K562 (cell line): ENCODE measurements around the gene ZEB2. TPM values are rescaled to one million over a fixed set of nuclear protein-coding genes. Genes with fewer than 3 reads are reported as not detected.

Experiments used
- ATAC-seq: fragments of 200-7000 bp; cut with Tn5 transposase; 3 replicates; pipeline ENCODE4 v1.9.1; 2020; ENCODE audit warnings: moderate library complexity
- BruUV-seq: library from RNA; stranded (reverse); fragments of 400-500 nt; replicated peaks from 2 replicates; lab custom pipeline; 2021; lab: Mats Ljungman, UMichigan
- CTCF ChIA-PET: fragments of 300-600 bp; formaldehyde crosslinking; extraction: SDS; loops from one replicate; lab custom pipeline; 2021; ENCODE audit warnings: low intra/inter-chr PET ratio; lab: Yijun Ruan, JAX
- POLR2A ChIA-PET: fragments of 300-600, 350-650 bp; sonication (Branson Sonifier 250); formaldehyde crosslinking; extraction: SDS; loops from one replicate; lab custom pipeline; 2021; ENCODE audit warnings: antibody characterized with exemption, inconsistent platforms; lab: Yijun Ruan, JAX
- DNase-seq, 4 experiments: peaks; one replicate each; pipeline versions ENCODE4 v3.0.0 to v3.0.0-alpha.2; 2011 to 2018; ENCODE audit warnings: low spot score in 3 of 4, mixed read lengths in 3 of 4; ENCODE audit errors: extremely low read depth in 1 of 4
- FAIRE-seq: peaks from 2 replicates; lab custom pipeline; 2011; peaks lifted over from hg19 to GRCh38; lab: Jason Lieb, UNC
- H2AFZ ChIP-seq: 2 replicates; pipeline ENCODE4 v1.6.0; 2011; ENCODE audit warnings: low read depth, low read length, control low read depth, inconsistent platforms
- H3K27ac ChIP-seq: fragments of 200-600 bp; 3 replicates; pipeline ENCODE4 v1.8.0; 2011; ENCODE audit warnings: low read depth, mild to moderate bottlenecking, control low read depth, inconsistent platforms, low read length, moderate library complexity, mixed read lengths; ENCODE audit errors: extremely low read depth
- H3K27me3 ChIP-seq, 2 experiments: fragments of 300-600 bp in 1 of 2; 2 replicates in 1 of 2; 3 replicates in 1 of 2; pipeline versions ENCODE4 v1.6.0 to v1.8.0; 2011; ENCODE audit warnings: inconsistent platforms in 2 of 2, low read length in 2 of 2, mild to moderate bottlenecking in 1 of 2, mixed read lengths in 1 of 2, moderate library complexity in 1 of 2; ENCODE audit not compliant: control insufficient read depth in 2 of 2, insufficient read depth in 2 of 2
- H3K36me3 ChIP-seq: fragments of 300-600 bp; 3 replicates; pipeline ENCODE4 v1.8.0; 2011; ENCODE audit warnings: mild to moderate bottlenecking, low read length, inconsistent platforms; ENCODE audit not compliant: control insufficient read depth, insufficient read depth
- H3K4me1 ChIP-seq, 2 experiments: fragments of 200-600 bp in 1 of 2; replicated peaks in 1 of 2; 2 replicates in 1 of 2; 3 replicates in 1 of 2; pipeline versions ENCODE4 v1.5.1 to v1.8.0; 2011; ENCODE audit warnings: inconsistent platforms in 2 of 2, low read length in 2 of 2, mild to moderate bottlenecking in 1 of 2, mixed read lengths in 1 of 2, moderate library complexity in 1 of 2; ENCODE audit not compliant: control insufficient read depth in 2 of 2, insufficient read depth in 2 of 2
- H3K4me2 ChIP-seq: 2 replicates; pipeline ENCODE4 v1.6.1; 2011; ENCODE audit warnings: low read length, control low read depth, inconsistent platforms, mixed read lengths; ENCODE audit not compliant: insufficient read depth
- H3K4me3 ChIP-seq: fragments of 200-600 bp; sonication (generic), shearing (Covaris generic); 2 replicates; pipeline ENCODE4 v1.5.1; 2016; ENCODE audit warnings: control low read depth, inconsistent platforms
- H3K79me2 ChIP-seq: fragments of 200-600 bp; 3 replicates; pipeline ENCODE4 v1.8.0; 2011; ENCODE audit warnings: low read length, inconsistent platforms; ENCODE audit not compliant: control insufficient read depth, insufficient read depth
- H3K9ac ChIP-seq, 2 experiments: 2 replicates each; pipeline versions ENCODE4 v1.6.0 to v1.6.1; 2011; ENCODE audit warnings: low read depth in 2 of 2, low read length in 2 of 2, control low read depth in 1 of 2, inconsistent platforms in 1 of 2, mild to moderate bottlenecking in 1 of 2, mixed read lengths in 1 of 2; ENCODE audit not compliant: insufficient read depth in 1 of 2
- H3K9me1 ChIP-seq: one replicate; pipeline ENCODE4 v1.6.0; 2011; ENCODE audit warnings: inconsistent platforms, mild to moderate bottlenecking, low read length, moderate library complexity; ENCODE audit not compliant: control insufficient read depth, insufficient read depth
- H3K9me3 ChIP-seq: replicated peaks from 2 replicates; pipeline ENCODE4 v1.5.1; 2011; ENCODE audit warnings: low read depth, low read length, inconsistent platforms; ENCODE audit not compliant: control insufficient read depth, insufficient read depth
- H4K20me1 ChIP-seq: replicated peaks from 2 replicates; pipeline ENCODE4 v1.6.1; 2011; ENCODE audit warnings: low read length, inconsistent platforms, mixed read lengths; ENCODE audit not compliant: control insufficient read depth, insufficient read depth
- WGBS: fragments of 100-300 bp; shearing (Covaris generic); methylation state at CpG from one replicate; pipeline ENCODE4 v1.1.6; 2016; ENCODE audit warnings: low coverage, mixed read lengths; ENCODE audit not compliant: insufficient coverage; ENCODE audit errors: missing lambda C conversion rate; 5-methylcytosine and 5-hydroxymethylcytosine counted together
- in situ Hi-C: fragments of 300-500 bp; cut with MboI; formaldehyde crosslinking; loops from 4 replicates; pipeline ENCODE4 v1.15.0; 2018; ENCODE audit warnings: inconsistent platforms, mixed read lengths
- intact Hi-C: fragments of 100-400 bp; cut with micrococcal nuclease; formaldehyde crosslinking; loops from 2 replicates; pipeline ENCODE4 v1.14.2; 2022
- polyA plus RNA-seq, 8 experiments: library from polyadenylated mRNA; depleted of rRNA in 4 of 8; stranded (reverse) in 5 of 8; unstranded in 3 of 8; fragments of >200 nt; fragmentation: Nextera tagmentation in 2 of 8; fragmentation: Illumina TruSeq in 1 of 8; extraction: Ambion mirVana in 2 of 8; extraction: Trizol in 1 of 8; gene quantifications; 2 replicates each; pipeline versions ENCODE4 v1.2.1 to v1.2.3, GENCODE V29; 2011 to 2014; ENCODE audit warnings: inconsistent platforms in 1 of 8, missing spikeins in 1 of 8
- total RNA-seq, 7 experiments: library from RNA; depleted of rRNA in 6 of 7; stranded (reverse); fragments of >200 nt in 6 of 7; fragmentation: Illumina TruSeq in 2 of 7; extraction: Trizol in 2 of 7; gene quantifications; 2 replicates each; pipeline versions ENCODE4 v1.2.1 to v1.2.3, GENCODE V29; 2011 to 2021; ENCODE audit warnings: low replicate concordance in 1 of 7
- TF ChIP-seq, protein P1 (sequence below): sonication (generic); formaldehyde crosslinking; IDR thresholded peaks from 2 replicates; pipeline ENCODE4 v1.5.0; 2020; ENCODE audit warnings: missing genetic modification reagents

Gene ZEB2
- total and polyA plus RNA-seq, 9 of the 15 experiments (the other 6 are each of a cell fraction or from before 2014, with no cell fraction given) = 15.1 to 113 (median 72.3) TPM

DNA sequence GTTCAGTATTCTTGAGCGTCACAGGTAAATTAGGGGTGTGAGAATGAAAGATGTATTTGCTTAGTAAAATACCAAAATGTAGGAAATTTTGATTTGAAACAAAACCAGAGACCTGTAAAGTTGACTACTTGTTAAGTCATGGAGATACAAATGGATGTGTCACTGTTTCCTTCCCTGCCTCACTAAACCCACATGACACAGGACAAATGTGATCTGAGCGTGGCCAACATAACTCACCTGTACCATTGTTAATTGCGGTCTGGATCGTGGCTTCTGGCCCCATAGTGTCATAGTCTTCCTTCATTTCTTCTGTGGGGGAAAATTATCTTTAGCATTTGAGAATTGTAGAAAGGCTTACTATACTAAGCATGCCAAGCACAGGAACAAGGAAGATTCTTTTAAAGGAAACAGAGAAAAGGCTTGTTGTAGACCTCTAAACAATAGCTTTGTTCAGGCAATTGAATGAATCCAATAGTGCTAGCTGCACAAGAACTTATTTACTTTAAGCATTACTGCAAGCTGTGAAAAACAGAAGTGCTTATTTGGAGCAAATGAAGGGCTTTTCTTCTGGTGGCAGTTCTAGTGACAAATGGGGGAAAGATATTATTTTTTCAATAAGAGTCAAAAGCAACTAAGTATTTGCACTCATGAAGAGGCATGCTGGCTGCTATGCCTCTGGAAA lies 95.2 kb downstream of the ZEB2 start:
- Histone ChIP-seq H2AFZ (no peak overlapping the region), H3K27ac (no peak overlapping the region), H3K4me3 (no peak overlapping the region), H3K9ac (no peak overlapping the region), H3K79me2 (peaks cover 64% of the 10 kb centered on the region), H3K9me3 (no peaks in the 10 kb centered on the region), H3K4me2 (no peak overlapping the region), H3K27me3 (no peaks in the 10 kb centered on the region), H3K4me1 (peaks cover 0 to 2% of the 10 kb centered on the region in 2 experiments; a peak in 1 of 5 replicates), H3K36me3 (peaks cover 98% of the 10 kb centered on the region), H4K20me1 (no peaks in the 10 kb centered on the region), H3K9me1 (no peaks in the 10 kb centered on the region)
- CTCF ChIA-PET = no interaction called here
- FAIRE-seq (no peak), ATAC-seq (no peak), DNase-seq (no peak)
- TF ChIP-seq, protein P1, sequence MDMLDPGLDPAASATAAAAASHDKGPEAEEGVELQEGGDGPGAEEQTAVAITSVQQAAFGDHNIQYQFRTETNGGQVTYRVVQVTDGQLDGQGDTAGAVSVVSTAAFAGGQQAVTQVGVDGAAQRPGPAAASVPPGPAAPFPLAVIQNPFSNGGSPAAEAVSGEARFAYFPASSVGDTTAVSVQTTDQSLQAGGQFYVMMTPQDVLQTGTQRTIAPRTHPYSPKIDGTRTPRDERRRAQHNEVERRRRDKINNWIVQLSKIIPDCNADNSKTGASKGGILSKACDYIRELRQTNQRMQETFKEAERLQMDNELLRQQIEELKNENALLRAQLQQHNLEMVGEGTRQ (CRISPR knock-in tag) = no peak
- POLR2A ChIA-PET = interaction anchor here (1.2 kb wide), 1 partner anchor 13 kb away, joined by 3 read pairs; no protein-coding TSS in a partner anchor
- WGBS = 95% methylated on average over 4 of the region's 4 CpGs
- in situ Hi-C loops (no loop called here), intact Hi-C loops (no loop called here)
- no TSS peak for BruUV-seq
